Measurements from ENCODE around the gene HRG.
"Not testable (repeated sequence)": the region's sequence is repeated elsewhere in the genome, so short reads cannot be mapped to it uniquely, and the experiment has no call there.

HRG gene, protein sequence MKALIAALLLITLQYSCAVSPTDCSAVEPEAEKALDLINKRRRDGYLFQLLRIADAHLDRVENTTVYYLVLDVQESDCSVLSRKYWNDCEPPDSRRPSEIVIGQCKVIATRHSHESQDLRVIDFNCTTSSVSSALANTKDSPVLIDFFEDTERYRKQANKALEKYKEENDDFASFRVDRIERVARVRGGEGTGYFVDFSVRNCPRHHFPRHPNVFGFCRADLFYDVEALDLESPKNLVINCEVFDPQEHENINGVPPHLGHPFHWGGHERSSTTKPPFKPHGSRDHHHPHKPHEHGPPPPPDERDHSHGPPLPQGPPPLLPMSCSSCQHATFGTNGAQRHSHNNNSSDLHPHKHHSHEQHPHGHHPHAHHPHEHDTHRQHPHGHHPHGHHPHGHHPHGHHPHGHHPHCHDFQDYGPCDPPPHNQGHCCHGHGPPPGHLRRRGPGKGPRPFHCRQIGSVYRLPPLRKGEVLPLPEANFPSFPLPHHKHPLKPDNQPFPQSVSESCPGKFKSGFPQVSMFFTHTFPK

DNA sequence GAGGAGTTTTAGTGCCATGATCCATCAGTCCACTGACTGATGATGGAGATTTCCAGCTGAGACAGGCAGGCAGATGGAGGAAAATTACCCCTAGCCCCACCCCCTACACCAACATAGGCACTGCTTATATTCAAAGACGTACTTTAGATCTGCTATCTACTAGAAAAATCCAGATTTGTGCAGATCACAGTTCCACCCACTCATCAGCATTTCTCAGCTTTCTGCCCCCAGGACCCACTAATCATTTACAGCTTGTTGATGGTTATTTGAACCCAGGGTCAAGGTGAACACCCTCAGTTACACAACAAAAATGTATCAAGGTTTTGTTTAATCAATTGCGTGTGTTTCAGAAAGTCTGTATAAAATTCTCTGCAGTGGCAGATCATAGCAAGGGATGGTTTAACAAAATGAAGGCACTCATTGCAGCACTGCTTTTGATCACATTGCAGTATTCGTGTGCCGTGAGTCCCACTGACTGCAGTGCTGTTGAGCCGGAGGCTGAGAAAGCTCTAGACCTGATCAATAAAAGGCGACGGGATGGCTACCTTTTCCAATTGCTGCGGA lies at the start of gene HRG:
HRG (plus strand) TSS at position 390 of the 564 bp plus-strand sequence; CDS start at position 408, 18 bp downstream.
- DNase-seq = no peak

DNA sequence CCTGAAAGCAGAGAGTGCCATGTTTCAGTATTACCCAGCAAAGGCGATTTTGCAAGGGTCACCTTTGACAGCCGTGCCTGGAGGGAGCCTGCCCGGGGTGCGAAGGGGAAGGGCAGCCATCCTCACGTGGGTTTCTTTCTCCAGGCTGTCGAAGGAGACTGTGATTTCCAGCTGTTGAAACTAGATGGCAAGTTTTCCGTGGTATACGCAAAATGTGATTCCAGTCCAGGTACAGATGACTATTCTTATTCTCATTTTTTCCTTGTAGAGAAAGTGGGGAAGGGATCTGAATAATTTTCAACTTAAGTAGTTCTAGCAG lies 49.6 kb upstream of the HRG start:
- no peak for DNase-seq

DNA sequence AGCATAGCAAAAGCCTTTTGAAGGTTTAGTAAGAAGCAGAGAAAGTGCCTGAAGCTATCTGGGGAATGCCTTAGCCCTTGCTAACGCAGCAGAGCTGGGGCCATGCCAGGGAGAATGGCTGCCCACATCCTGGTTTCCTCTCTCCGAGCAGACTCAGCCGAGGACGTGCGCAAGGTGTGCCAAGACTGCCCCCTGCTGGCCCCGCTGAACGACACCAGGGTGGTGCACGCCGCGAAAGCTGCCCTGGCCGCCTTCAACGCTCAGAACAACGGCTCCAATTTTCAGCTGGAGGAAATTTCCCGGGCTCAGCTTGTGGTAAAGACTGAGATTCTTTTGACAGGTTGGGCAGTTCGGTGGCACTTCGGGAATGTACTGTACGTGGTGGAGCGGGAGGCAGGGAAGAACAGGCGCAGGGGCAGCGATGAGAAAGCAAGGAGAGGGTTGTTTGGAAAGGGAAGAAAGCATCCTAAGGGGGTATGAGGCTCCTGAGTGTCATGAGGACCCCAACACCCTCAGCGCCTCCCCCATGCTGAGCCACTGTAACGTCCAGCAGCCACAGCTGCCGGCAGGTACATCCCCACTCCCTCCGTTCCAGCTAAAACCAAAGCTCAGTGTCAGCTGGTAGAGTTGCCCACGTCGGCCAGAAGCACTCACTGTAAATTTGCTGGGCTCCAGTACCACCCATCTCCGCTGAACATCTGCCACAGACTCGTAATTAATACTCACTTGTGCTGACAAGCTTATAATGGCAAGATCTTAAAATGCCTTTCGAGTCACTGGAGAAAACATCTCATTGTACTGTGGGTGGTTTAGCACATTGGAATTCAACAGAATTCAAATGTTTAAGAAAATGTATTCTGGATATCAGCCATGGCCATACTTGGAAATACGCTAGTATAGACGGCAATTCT lies 48.5 kb upstream of the HRG start:
- peak; percentile 67 to 81 (median 71) for DNase-seq

DNA sequence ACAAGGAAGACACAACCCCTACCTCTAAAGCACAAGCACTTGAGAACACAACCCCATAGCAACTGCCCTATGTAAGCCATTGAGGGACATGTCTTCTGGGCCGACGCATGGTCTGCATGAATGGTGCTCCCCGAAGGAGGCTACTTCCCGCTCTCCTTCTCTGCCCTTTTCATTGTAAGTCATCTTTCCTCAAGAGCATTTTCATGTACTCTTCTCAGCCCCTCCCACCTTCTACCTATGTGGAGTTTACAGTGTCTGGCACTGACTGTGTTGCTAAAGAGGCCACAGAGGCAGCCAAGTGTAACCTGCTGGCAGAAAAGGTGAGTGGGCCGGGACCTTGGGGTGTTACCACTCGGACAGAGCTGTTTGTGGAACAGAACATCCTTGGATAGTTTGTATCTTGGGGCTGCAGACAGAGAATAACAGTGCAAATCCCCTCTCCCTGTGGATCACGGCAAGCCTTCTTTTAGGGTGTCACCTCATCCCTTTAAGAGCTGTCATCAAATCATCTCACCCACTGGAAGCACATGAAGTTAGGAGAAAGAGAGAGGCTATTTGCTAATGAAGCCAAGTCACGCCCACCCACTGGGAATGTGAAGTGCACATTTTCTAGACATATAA lies 47.4 kb upstream of the HRG start:
- no peak for DNase-seq

DNA sequence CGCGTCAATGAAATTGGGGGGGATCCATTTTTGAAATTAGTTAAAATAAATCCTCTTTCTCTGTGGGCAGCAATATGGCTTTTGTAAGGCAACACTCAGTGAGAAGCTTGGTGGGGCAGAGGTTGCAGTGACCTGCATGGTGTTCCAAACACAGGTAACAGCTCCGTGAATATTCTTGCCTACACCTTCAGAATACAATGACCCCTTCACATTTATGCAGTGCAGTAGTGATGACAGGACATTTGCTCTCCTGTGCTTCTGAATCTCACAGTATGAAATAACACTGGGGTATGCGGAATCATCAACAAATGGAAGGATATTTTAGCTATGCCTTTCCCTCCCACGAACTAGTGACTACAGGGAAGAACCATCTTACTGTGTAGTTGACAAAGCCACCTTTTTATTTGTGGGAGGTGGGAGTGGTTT lies 46.0 kb upstream of the HRG start:
- no peak for DNase-seq

DNA sequence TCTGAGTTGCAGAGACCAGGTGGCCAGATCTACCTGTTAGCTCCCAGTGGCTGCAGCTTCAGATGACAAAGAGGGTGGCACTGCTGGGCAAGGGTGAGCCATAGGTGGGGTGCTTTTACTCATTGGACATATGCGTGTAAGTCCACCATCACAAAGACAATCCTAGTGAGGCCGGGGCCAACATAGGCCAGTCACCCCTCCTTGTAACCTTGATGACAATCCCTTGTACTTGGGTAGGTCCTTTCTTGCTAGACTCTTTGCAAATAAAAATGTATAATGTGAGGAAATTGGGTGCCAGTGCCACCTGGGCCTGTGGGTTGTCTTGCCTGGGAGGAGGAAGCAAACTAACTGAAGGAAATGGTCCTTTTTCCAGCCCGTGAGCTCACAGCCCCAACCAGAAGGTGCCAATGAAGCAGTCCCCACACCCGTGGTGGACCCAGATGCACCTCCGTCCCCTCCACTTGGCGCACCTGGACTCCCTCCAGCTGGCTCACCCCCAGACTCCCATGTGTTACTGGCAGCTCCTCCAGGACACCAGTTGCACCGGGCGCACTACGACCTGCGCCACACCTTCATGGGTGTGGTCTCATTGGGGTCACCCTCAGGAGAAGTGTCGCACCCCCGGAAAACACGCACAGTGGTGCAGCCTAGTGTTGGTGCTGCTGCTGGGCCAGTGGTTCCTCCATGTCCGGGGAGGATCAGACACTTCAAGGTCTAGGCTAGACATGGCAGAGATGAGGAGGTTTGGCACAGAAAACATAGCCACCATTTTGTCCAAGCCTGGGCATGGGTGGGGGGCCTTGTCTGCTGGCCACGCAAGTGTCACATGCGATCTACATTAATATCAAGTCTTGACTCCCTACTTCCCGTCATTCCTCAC lies 45.4 kb upstream of the HRG start:
- no peak for DNase-seq

DNA sequence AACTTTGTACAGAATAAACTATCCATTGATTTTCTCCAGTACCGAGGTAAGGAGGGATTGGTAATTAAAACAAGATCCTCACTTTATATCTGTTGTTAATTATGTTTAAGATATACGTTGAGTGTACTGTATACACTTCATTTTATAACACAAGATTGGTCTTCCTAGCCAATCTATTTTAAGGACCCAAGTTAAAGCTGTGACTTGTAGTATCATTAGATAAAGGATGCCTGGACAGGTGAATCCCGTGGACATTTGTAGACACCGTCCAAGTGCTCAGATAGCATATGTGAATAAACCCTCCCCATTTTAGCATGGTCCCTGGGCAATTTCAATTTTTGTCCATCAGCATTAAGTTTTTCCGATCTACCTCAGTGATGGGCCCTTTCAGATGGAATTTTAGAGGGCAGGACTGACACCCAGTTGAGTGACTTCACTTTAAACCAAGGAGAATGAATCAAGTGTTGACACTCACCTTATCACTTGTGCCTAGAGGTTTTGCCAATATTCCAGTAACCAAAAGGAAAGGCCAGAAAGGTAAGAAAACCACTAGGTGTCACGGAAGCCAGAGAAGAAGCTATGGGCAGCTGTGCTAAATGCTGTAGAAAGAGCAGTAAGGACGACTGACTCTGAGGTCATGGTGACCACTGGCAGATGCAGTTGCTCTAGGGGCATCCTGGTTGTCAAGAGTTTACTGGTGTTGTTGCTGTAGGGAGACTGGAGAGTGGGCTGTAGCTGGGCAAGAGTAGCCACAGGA lies 43.7 kb upstream of the HRG start:
- no peak for DNase-seq

DNA sequence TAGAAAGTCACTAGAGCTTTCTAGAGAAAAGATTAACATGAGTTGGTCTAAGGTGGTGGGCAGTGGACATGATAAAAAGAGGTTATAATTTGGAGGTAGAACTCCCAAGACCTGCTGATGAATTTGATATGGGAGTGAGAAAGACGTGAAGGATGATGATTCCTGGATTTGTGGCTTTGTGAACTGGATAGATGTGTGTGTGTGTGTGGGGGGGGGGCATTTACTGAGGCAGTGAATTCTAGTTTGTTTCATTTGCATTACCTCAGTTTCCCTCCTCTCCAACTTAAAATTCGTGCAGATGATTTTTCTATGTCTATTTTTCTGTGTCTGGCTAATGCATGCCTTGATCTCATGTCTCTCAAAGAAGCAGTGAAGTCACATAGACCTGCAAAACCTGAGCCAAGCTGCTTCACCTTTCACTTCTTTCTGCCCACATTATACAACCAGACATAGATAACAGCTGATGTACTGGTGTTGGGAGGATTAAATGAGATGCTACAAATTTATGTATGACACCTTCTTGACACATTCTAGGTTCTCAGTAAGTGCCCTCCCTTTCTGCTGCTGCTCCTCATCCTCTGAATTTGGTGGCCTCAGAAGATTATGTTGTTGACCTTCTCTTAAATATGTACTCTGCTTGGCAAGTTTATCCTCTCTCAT lies 43.0 kb upstream of the HRG start:
- DNase-seq = no peak

DNA sequence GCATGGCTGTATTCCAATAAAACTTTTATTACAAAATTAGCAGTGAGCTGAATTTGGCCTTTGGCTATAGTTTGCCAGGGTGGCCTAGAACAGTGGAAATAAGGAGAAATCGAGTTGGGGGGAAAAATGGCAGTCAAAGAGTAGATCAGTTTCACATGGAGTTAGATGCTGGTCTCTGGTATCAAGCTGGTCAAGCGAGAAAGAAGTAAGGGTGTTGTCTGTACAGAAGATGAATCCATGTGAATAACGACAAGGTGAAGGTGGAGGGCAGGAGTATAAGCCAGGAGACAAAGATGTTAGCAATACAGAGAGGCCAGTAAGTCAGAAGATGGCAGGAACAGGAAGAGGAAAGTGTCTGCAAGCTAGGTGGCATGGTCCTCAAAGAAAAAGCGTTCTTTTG lies 41.2 kb upstream of the HRG start:
- DNase-seq = no peak

DNA sequence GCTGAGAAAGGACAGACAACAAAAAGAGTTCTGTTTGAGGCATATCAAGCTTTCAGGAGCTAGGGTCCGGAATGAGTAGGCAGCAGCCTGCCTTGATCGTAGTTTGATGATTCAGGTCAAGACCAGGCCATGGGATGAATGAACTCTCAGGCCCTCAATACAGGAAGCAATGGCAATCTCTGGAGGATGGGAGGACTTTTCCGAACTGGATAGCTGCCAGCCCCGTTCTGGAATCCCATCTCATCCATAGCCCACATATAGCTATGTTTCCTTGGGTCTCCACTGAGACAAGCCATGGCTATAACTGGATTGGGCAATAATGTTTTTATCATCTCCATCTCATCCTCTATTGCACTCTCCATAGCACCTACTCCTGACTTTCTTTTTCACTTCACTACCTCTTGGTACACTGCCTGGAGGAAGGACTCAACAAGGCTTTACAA lies 40.2 kb upstream of the HRG start:
- DNase-seq = no peak

DNA sequence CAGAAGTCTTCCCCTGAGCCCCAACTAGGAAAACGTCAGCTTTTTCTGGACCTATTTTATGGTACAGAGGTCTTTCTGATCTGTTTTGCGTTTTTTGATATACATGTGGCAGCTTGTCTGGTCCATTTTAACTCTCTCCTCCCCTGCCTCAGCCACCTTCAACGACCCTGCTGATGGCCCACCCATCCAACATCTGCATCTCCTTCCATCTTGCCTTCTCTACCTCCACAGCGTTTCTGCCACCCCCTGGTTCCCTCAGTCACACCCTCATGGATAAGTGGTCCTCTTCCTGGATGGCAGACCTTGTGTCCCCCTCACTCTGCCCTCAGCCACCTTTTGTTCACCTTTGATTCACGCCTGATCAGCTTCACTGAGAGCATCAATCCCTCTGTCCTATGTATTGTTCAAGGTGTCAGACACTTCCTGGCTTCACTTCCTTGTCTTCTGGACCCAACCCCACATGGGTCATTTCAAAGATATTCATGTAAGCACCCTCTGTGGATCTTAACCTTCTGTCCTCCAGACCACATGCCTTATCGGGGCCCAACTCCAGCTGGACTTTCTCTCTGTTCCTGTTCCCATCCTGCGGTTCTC lies 39.5 kb upstream of the HRG start:
- DNase-seq = no peak

DNA sequence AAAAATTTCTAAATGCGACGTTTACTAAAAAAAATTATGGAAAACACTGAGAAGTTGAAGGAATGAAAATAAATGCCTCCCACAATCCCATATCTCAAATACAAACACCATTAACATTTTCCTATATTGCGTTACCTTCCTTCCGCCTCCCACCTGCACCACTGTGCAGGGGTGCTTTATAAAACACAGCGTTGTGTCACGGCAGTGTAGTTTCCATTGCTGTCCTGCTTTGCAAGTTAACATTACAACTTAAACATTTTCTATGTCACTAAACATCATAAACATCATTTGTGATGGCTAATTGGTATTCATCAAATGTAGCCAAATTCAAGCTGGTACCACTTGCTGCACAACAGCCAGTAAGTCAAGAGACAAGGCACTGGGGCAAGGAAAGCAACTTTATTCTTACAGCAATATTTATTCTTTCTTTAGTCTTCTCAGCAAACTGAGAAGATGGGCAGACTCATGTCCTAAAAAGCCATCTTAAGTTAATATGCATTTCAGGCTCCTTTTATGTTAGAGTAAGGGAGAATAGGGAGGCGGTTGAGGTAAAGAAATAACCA lies 37.9 kb upstream of the HRG start:
- DNase-seq = no peak

DNA sequence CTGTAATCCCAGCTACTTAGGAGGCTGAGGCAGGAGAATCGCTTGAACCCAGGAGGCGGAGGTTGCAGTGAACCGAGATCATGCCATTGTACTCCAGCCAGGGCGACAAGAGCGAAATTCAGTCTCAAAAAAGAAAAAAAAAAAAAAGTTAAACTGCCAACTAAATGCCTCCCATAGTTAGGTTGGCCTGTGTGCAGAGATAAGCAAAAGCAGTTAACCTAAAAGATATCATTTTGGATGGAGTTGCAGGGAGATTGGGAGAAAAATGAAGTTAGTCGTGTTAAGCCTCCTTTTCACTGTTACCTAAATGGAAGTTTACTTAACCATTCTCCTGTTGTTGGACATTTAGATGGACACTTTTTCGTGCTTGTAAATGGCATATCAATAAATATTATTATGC lies 37.1 kb upstream of the HRG start:
- DNase-seq = no peak

DNA sequence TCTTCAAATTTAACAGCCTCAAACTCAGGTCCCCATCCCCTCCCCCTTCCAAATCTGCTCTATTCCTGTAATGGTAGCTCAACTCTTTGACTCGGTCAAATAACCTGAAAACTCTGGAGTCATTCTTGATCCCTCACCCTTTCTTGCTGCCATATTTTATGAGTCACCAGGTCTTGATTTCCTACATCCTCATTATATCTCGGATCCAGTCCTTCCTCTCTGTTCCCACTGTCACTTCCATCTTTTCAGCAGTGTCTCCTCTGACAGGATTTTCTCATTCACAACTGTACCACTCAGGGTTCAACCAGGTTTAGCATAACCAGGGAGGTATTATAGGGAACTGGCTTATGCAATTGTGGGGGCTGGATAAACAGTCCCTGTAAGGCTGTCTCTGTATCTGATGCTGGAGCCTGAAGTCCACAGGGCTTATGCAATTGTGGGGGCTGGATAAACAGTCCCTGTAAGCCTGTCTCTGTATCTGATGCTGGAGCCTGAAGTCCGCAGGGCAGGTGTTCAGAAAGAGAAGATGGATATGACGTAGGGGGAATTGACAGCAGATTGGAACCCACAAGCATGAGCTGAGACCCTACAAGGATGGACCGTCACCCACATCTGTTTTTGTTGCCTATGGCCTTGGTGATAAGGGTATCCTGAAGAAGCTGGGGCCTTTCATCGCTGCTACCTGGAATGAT lies 34.7 kb upstream of the HRG start:
- no peak for DNase-seq

DNA sequence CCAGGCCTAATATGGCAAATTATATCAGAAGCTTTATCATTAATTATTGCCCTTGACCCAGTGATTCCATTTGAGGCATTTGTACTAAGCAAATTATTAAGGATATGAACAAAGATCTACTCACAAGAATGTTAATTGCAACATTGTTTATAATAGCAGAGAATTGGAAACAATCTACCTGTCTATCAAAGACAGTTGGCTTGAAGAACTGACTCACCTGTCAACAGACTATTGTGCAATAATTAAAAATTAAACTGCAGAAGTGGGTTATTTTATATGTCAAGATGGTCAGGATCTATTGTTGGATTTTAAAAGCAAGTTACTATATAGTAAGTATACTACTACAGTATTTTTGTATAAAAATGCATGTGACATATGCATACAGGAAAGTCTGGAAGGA lies 32.3 kb upstream of the HRG start:
- no peak for DNase-seq

DNA sequence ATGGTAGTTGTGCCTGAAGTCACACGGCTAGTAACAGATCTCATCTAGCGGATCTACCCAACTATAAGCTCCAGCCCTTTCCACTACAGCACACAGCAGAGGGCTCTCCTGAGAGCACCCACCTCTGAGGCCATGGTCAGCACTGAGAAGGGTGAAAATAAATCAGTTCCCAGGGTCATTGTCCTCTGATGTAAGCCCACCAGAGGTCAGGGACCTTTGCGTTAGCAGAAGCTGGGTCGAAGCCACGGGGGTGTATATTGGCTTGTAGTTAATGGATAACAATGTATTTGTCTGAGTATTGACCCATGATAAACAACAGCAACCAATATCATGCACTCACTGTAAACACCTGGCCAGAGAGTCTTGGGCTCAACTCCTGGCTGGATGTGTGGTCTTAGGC lies 31.6 kb upstream of the HRG start:
- DNase-seq = not testable (repeated sequence)

DNA sequence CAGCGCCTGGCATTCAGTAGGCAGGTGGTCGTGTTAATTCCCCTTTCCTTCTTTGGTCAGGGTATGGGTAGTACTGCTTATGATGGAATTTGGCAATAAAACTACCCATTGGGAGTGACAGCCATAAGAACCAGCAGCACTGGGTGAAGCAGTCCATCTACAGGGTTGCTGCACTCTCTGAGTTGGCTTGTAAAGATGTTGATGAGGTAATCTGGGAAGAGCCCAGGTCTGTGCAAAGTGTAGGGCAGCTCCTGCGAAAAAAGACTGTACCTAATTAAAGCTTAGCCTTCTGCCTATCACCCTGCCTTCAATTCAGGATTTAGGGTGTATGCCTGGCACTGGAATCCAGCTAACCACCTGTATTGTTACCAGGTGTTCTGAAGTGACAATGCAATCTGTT lies 30.3 kb upstream of the HRG start:
- DNase-seq = no peak

DNA sequence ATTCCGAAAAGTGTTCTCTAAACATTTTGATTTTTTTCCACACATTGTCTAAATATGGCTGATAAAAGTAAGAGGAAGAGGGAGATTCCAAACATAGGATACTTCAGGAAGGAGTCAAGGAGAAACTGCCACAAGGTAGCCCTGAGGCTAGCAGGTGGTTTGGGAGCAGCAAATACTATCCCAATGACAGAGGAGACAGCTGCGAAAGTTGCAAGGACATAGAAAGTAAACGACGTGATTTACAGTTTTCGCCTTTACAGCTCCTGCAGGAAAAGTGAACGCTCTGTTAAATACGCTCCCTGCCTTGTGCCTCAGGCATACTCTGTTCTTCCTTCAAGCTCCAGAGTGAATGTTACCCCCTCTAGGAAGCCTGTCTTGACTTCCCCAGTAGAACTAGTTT lies 29.3 kb upstream of the HRG start:
- DNase-seq = no peak

DNA sequence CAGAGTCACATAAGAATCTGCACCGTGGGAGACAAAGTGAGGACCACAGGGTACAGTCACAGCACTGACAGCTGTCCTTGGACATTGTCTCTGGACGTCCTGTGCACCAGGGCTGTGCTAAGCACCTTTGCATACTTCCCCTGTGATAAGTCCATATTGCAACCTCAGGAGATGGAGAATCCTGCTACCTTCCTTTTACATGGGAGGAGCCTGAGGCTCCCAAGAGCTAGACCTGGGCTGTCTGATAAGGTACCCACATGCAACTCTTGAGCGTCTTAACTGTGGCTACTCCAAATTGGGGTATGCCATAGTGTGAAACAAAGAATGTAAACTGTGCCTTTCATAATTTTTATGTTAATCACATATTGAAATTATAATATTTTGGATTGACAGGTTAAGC lies 28.1 kb upstream of the HRG start:
- no peak for DNase-seq
